HG03432 (cell line): ENCODE measurements around the gene SLC14A1.
A peak's percentile ranks its signal among the peaks of the same experiment; 100 is the strongest.
"Not testable (repeated sequence)": the region's sequence is repeated elsewhere in the genome, so short reads cannot be mapped to it uniquely, and the experiment has no call there.

Source experiments
- ATAC-seq: cut with Tn5 transposase; IDR thresholded peaks from one replicate; pipeline ENCODE4 v1.9.1; 2021; ENCODE audit warnings: mild to moderate bottlenecking, moderate library complexity; ENCODE audit not compliant: unreplicated experiment

SLC14A1 gene

DNA sequence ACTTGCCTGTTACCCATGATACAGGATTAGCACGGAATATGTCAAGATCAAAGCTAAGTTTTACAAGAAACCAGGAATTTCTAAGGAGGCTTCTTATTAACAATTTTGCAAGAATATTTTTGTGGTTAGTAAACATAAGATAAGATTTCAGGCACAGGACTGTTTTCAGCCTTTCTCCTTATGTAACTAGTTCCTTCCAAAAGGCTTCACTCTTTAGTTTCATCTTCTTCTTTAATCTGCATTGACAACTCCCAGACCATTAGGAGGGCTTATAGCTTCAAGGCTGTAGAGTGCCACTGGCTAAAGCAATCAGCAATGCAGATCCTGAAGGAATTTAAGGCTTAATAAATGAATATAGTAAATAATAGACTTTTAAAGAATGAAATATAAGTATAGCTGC lies 29.3 kb downstream of the SLC14A1 start:
- ATAC-seq, result no peak

DNA sequence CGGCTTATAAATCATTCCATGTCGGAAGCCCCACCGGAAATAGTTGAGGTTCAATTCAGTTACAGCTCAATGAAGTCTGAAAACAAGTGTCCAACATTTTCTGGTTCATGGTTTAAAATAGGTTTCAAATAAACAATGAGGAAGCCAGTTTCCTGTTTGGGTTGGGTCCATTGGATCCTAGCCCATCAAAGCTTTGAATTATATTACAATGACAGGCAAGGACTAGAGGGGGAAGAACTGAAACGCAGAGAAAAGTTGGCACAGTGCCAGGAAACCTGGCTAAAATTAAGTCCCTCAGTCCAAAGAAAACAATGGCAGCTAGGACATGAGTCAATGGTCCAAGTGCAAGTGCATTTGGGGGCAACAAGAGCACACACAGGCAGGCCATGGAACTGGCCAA lies 32.0 kb downstream of the SLC14A1 start:
- no peak for ATAC-seq

DNA sequence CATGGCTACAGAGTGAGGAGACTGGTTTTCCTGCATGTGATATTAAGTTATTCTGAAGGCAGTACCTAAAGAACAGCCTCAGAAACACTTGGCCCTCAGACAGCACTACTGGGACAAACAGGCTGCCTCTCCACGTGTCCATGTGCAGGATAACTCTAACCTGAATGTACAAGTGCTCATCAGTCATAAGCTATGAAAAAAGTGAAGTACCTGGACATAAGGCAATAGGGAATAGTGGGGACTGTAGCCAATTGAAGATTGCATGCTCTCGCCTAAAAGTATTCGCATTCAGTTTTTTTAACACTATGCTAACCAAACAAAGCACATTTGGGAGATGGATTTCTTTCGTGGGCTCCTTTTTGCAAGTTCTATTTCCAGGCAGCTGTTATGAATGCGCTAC lies 33.0 kb downstream of the SLC14A1 start:
- ATAC-seq, result no peak

DNA sequence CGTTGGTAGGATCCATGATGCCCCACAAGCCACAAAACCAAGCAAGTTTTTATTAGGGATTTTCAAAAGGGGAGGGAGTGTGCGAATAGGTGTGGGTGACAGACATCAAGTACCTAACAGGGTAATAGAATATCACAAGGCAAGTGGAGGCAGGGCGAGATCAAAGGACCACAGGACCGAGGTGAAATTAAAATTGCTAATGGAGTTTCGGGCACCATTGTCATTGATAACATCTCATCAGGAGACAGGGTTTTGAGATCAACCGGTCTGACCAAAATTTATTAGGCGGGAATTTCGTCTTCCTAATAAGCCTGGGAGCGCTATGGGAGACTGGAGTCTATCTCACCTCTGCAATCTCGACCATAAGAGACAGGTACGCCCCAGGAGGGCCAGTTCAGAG lies 33.7 kb downstream of the SLC14A1 start:
- not testable (repeated sequence) for ATAC-seq

DNA sequence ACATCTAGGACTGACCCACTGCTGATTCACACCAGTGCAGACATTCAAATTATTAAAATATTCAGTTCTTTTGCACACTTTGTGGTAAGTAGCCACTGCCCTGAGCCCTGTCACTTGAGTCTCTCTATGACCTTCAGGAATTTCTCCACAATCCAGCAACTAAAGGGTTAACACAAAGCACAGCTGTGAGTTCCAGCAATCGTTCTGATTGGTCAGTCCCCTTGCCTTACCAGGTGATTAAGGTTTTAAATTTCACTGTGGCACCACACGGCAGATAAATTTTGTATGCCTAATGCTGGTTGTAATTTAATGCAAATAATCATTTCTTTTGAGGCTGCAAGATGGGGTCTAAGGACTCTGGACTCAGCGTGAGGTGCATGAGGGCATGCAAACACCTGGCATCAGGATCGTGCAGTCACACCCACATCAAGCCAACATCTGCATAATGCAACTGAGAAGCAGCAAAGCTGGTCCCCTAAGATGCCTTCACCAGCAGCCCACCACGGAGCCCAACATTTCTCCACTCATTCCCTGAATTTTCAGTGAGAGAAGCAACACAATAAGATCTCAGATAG lies 36.6 kb downstream of the SLC14A1 start:
- ATAC-seq, result no peak

DNA sequence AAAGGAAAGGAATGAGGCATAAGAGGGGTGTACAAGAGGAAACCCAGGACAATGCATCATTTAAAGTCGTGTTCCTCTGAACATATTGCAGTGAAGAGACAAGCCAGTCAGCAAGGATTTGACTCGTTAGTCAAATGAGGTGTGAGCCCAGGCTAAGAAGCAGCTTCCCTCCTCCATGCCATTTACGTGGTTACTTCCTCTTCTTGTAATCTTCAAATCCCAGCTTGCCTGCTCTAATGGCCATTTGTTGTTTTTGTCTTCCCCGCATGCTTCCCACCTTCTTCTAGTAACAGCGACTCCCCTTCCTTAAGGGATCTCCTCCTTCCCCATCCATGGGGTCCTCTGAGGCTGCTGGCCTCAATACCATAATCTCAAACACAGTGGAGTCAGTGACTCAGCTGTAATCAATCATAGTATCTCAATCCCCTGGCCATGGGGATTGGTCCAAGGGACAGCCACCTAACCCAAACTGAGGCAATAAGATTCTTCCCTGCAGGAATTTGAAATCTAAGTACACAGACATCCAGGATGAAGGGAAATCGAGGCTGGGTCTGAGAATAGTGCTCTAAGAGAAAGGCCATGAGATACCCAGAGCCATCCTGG lies 37.6 kb downstream of the SLC14A1 start:
- peak; percentile 42 for ATAC-seq

DNA sequence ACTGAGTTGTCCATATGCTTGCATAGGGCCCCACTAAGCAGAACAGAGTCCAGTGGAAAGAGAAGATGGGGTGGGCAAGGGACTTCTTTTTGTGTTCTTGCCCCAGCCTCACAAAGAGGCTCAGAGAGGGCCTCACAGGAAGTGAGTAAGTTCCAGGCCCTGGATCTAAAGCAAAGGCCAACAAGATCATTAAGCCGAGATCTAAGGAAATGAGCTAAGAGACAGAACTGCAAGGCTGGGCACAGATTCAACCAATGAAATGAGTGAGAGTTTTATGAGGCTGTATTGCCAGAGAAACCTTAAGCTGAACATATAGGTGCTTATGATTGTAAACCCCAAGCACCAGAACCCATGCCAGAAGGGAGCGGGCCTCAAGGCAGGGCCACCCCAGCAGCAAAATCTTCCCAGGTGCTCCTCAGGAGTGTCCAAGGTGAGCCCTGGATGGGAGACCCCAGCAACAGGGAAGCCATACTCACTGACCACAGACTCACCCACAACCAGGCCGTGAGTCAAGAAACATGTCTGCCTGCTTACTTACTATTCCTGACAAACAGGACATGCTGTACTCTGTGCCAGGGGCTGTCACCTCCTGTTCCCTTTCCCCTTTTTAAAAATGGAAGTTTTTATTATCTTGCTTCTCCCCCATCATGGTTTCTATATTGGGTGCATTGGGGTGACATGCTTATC lies 40.2 kb downstream of the SLC14A1 start:
- no peak for ATAC-seq

DNA sequence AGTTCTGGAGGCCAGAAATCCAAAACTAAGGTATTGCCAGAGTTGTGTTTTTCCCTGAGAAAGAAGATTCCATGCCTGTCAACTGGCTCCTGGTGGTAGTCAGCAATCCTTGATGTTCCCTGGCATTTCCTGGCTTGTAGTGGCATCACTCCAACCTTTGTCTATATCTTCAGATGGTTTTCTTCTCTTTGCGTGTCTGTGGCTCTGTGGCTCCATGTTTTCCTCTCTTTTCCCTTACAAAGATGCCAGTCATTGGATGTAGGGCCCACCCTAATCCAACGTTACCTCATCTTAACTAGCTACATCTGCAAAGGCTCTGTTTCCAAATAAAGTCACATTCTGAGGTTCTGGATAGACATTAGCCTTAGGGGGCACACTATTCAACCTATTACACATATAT lies 41.8 kb downstream of the SLC14A1 start:
- no peak for ATAC-seq

DNA sequence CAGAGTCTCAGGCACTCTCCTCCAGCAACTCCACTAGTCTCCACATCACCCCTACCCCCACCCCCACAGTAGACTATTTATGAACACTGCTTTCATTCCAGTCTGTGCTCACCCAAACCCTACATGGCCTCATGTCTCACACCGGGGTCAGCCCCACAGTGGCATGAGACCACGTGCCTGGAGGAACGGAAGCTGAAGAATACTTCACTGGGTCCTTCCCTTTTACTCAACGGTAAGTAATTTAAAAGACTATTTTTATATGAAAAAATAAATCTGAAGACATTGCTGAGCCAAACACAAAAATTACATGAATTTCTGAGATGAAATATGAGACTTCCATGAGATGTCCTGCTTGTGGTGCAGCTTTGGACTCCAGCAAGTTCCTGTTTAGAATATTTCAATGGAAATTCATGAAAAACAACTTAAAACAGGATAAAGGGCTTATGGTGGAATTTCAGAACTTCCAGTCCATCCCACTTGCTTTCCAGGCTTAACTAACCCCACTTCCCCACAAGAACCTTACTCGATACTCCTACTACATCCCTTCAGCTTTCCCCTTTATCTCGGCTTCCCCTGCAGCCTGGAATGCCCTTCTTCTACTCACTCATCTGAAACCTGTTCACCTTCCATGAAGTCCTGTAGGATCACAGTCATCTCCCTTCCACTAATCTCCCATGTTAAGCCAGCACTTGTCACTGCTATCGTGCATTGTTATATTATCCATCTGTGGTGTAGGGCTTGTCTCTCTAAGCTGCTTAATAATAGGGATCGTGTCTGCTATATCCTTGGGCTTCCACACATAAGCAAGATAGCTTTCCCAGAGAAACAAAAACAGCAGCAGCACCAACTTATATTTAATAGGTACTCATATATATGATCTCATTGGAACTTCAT lies 47.9 kb downstream of the SLC14A1 start:
- ATAC-seq, result no peak

DNA sequence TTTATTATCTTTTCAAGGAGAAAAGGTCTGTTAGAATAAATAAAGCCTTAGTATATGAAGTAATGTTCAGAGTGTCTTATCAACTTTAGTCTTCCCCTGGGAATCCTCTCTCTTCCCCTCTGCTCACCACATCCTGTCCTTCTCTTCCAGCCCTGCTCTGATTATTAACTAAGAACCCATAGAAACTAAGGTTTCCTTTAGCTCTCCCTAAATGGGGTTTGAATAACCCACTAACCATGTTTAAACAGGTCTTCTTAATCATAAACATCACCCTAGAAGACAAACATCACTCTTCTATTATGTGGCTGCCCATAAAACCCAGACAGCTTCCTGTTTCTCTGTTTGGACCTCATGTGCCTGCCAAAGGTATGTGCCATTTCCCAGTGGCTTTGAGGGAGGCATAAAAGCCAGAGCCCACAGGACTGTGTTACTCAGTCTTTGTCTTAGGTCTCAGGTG lies 50.1 kb downstream of the SLC14A1 start:
- ATAC-seq, result peak; percentile 71

DNA sequence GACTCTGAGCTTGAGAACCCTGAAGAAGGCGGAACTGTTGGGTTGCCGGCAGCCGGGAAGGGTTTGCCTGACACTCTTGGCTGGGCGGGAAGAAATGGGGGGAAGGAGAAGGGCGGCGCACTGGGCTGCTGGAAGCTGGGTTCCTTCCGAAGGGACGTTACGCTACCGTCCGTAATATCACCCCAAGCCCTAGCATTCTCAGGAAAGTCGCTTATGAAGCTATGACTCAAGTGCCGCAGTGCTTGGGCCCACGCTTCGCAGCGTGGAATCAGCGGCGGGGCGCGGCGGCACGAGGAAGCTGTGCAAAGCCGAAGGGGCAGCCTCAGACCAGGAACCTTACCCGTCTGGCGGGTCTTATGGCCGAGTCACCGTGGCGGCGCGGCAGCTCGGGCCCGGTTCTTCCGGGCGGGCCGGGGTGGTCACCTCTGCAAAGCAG lies 51.3 kb downstream of the SLC14A1 start:
- peak; percentile 70 for ATAC-seq

DNA sequence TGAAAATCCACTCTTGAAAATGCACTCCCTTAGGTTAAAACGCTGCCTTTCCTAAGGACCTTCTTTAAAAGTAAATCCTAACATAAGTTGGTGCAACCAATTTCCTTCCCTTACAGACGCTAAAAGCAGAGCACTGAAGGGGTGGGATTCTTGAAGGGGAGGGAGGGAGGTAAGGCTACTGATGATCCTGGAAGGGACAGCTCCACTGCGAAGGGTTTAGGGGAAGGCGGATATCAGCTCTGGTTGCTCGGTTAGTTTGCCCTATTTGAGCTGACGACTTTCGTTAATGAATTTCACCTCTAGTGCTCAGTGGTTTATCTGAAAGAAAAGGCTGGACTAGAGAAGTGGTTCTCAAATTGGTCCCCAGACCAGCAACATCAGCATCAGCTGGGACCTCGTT lies 51.8 kb downstream of the SLC14A1 start:
- no peak for ATAC-seq

DNA sequence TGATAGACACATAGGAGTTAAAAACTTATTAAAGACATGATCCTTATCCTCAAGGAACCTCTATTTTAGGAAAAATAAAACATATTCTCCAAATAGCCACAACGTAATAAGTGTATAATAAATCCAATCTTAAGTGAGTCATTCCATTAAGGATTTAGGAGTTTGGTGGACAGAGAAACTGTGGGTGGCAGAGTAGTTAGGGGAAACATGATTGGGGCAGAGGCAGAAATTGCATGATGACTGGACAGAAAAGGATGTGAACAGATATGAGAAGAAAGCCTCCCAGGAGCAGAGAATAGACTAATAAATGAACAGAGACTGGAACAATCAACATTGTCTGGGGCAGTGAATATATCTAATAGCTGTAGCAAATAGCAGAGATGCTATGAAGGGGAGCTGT lies 53.4 kb downstream of the SLC14A1 start:
- ATAC-seq, result no peak

DNA sequence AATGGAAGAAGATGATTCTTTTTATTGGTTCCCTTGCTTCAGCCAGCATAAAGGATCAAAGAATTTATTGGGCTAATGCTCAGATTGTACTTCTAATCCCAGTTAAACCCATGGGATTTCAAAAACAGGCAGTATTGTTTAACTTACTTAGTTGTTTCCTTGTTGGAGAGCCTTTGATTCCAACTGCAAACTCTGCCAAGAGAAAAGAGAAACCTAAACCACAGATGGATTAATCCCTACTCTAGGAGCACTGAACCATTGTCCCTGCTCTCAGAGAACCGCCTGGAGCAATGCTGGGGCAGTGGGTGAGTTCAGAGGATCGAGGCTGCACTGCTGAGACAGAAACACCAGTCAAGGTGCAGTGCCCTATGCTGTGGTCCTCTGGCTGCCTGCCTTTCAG lies 56.6 kb downstream of the SLC14A1 start:
- ATAC-seq, result no peak

DNA sequence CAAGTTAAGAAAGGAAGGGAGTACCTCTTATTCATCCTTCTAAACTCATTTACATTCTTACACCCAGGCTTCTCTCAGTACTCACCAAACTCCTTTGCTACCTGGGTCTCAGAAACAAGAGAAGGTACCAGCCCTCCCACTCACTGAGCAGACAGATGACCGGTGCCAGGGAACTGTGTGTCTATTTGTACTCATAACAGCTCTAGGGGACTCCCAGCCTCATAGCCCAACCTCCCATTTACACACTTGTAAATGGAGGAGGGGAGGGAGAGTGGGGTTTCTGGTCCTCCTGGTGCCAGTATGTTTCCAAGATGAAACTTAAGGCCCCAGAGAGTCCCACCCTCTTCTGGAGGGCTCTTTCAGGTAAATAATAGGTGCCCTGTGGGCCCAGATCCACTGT lies 58.7 kb downstream of the SLC14A1 start:
- peak; percentile 61 for ATAC-seq

DNA sequence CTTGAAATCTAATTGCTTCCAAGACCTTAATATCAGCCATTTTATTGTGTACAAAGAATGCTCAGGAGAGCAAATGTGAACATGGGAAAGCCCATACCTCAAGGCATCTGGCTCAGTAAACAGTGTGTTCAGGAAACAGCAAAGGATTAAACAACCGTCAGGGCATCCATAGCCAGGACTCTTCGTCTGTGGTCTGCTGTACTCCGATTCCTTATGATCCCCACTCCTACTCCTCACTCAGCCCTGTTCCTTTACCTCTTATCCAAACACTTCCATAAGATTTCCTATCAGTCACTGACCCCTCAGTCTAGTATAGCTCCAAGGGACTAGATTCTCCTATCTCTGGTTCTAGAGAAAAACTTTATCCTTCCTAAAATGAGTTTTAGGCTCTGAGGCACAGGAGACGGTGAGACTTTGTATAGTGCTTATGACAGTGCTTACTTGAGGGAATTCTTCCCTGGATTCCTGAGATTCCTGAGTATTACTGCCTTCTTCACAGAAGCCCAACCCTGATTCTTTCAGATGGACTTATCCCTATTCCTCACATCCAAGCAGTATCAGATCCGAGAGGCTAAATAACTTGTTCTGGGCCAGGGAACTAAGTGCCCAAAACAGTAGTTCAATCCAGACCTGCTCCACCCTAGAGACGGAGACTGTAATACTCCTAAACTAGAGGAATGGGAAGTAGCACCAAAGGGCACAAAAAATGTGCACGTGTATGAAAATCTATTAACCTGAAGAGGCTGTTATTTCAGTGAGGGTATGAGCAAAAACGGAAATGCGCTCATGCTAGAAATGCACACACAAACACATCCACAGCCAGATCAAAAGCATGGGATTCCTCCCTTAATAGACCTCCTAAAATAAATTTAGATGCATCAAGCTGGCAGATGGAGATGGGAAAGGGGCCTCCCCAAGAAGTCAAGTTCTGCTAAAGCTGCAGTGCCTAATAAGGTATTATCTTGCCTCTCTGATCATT lies 59.4 kb downstream of the SLC14A1 start:
- ATAC-seq, result no peak

DNA sequence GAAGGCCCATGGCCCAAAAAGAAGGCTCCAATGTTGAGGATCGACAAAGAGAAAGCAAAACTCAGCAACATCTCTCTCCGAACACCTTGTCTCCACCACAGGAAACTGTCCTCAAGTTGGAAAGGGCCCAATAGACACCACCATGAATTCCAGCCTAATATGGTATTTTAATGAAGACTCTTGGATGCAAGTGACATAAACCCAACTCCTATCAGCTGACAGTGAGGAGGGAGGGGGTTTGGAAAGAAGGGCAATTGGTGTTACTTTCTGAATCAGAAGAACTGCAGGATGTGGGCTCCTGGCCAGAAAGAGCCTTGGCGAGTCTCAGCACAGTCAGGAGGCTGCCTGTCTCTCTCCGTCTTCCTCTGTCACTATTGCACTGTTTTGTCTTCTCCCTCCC lies 61.2 kb downstream of the SLC14A1 start:
- peak; percentile 48 for ATAC-seq

DNA sequence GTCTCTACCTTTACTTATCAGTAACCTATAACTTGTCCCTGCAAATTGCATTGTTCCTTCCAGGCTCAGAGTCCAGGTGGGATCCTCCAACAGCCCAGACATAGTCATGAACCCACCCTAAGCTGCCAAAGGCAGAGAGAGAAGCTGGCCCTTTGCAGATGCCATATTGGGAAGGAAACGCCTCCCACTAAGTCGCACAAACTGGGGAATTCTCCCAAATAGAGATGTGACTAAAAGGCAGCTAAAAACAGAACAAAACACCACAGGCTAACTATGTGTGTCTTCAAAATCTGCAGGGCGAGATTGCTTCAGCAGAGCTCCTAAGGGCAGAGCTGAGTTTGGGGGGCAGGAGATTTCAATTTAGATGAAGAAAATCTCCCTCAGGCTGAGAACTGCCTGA lies 63.0 kb downstream of the SLC14A1 start:
- no peak for ATAC-seq

DNA sequence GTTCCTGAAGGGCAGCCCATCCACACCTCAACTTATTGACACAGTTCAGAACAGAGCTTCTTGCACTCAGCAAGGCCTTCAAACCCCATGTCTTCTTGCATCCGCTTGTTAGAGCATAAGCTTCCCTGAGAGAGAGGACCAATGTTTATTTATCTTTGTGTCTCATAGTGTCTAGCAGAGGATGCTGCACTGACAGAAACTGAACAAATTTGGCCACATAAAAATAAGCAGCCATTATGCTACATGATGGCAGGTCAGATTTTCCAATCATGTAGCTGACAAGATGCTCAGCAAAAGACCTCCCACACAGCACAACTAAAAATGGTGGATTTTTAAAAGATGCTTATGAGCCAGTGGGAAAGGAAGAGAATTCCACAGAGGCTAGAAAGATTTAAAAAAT lies 63.4 kb downstream of the SLC14A1 start:
- no peak for ATAC-seq

DNA sequence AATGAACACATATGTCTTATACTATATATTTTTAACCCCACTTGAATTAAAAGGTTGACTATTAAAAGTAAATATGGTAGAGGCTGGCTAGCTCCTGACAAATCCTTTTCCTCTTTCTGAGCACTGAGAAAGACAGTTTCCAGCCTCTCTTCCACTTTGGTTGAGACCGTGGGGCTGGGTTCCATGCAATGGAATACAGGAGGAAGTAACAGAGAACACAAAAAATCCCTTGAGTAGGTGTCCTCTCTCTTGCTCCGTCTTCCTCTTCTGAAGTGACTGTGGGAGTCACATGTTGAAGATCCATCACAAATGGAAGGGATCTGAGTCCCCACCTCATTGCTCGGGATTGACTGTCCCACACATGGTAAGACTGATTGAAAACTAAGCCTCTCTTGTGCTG lies 64.9 kb downstream of the SLC14A1 start:
- no peak for ATAC-seq
